Osteocyte (in vitro differentiated cells): Measurements from ENCODE around the gene TMPRSS4. TPM values are rescaled to one million over a fixed set of nuclear protein-coding genes. Genes with fewer than 3 reads are reported as not detected.

Experiments used
- DNase-seq: peaks from one replicate; pipeline ENCODE4 v3.0.0; 2021; ENCODE audit warnings: mixed read lengths; ENCODE audit not compliant: unreplicated experiment; ENCODE audit errors: extremely low spot score
- H3K27ac Mint-ChIP-seq: one replicate; pipeline ENCODE4 v1.8.0; 2021; ENCODE audit warnings: mild to moderate bottlenecking, mixed read lengths; ENCODE audit not compliant: unreplicated experiment
- H3K27me3 Mint-ChIP-seq: one replicate; pipeline ENCODE4 v1.8.0; 2021; ENCODE audit warnings: mixed read lengths; ENCODE audit not compliant: unreplicated experiment
- H3K36me3 Mint-ChIP-seq: one replicate; pipeline ENCODE4 v1.8.0; 2021; ENCODE audit warnings: mixed read lengths; ENCODE audit not compliant: unreplicated experiment
- H3K4me1 Mint-ChIP-seq: one replicate; pipeline ENCODE4 v1.8.0; 2021; ENCODE audit warnings: mixed read lengths; ENCODE audit not compliant: unreplicated experiment
- H3K4me3 Mint-ChIP-seq: one replicate; pipeline ENCODE4 v1.8.0; 2021; ENCODE audit warnings: mild to moderate bottlenecking, moderate library complexity, mixed read lengths; ENCODE audit not compliant: unreplicated experiment
- H3K9me3 Mint-ChIP-seq: one replicate; pipeline ENCODE4 v1.8.0; 2021; ENCODE audit warnings: mixed read lengths; ENCODE audit not compliant: unreplicated experiment
- total RNA-seq: library from RNA; stranded (reverse); gene quantifications from 2 replicates; pipeline ENCODE4 v1.2.1, GENCODE V29; 2021
- TF ChIP-seq, protein P1 (sequence below): fragments of 200-600 bp; sonication (generic); IDR thresholded peaks from 2 replicates; pipeline ENCODE4 v1.5.0; 2021; ENCODE audit warnings: antibody characterized with exemption, mild to moderate bottlenecking, moderate library complexity

The TMPRSS4 gene
- total RNA-seq, 1 donor from 2014 or later, result not detected

DNA sequence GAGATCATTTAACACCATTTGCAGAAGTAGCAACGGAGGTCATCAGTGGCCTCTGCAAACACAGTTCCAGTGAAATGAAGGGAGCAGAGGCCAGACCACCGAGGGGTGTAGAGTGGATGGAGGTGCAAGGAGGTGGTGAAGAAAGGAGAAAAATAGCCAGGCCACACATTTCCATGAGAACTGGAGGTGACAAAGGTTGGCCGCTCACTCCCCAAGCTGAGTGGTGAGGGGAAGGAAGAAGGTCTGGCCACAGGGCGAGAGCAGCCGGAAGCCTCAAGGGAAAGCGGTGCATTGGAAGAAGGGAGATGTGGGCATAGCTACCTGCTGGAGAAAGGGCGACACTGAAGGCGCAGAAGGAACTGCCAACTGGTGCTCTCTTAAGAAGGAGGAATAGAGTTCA is 20.1 kb upstream of the TMPRSS4 start:
- H3K27me3 Mint-ChIP-seq, result peaks cover 4% of the 10 kb centered on the region
- no peaks in the 10 kb centered on the region for H3K4me1 Mint-ChIP-seq
- no peaks in the 10 kb centered on the region for H3K9me3 Mint-ChIP-seq
- no peak overlapping the region for H3K4me3 Mint-ChIP-seq
- TF ChIP-seq, protein P1, sequence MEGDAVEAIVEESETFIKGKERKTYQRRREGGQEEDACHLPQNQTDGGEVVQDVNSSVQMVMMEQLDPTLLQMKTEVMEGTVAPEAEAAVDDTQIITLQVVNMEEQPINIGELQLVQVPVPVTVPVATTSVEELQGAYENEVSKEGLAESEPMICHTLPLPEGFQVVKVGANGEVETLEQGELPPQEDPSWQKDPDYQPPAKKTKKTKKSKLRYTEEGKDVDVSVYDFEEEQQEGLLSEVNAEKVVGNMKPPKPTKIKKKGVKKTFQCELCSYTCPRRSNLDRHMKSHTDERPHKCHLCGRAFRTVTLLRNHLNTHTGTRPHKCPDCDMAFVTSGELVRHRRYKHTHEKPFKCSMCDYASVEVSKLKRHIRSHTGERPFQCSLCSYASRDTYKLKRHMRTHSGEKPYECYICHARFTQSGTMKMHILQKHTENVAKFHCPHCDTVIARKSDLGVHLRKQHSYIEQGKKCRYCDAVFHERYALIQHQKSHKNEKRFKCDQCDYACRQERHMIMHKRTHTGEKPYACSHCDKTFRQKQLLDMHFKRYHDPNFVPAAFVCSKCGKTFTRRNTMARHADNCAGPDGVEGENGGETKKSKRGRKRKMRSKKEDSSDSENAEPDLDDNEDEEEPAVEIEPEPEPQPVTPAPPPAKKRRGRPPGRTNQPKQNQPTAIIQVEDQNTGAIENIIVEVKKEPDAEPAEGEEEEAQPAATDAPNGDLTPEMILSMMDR, result no peak
- no peaks in the 10 kb centered on the region for H3K36me3 Mint-ChIP-seq
- no peak overlapping the region for H3K27ac Mint-ChIP-seq
- DNase-seq, result no peak

DNA sequence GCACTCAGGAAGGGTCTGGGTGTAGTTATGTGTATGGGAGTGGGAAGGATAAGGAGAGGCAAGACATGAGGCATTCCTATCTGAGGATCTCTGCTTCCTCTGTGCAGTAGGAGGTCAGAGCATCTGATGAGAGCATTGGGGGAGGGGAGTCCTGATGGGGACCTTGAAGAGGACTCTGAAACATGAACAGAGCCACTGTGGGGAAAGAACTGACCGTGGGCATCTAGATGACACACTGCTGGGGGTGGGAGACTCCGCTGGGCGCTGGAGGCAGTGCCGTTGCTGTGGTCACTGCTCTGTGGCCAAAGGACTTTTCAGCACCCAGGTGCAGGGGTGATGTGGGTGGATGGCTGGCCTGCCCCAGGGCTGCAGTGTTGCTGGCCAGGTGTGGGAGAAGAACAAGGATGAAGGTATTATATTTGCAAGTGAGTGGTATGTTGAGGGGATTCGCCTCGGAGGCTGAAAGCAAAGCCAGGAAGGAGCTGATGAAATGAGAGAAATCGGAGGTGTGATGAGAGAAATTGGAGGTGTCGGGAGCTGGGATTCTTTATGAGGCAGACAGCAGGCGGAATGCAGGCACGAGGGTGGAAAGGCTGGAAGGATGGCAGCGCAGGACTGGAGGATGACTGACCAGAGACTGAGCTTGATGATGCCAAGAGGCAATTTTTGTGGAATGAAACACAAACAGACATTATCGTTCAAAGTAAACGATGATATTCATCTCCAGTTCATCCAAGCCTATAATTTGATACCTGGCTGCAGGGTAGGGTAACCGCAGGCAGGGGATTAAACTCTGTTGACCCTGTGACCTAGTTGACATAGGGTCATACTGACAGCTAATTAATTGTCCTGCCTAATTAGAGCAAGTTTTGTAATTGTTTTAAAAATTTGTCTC is 19.4 kb upstream of the TMPRSS4 start:
- peaks cover 4% of the 10 kb centered on the region for H3K27me3 Mint-ChIP-seq
- H3K4me1 Mint-ChIP-seq, result no peaks in the 10 kb centered on the region
- H3K4me3 Mint-ChIP-seq, result no peak overlapping the region
- no peaks in the 10 kb centered on the region for H3K9me3 Mint-ChIP-seq
- no peak for DNase-seq
- no peak overlapping the region for H3K27ac Mint-ChIP-seq
- TF ChIP-seq, protein P1, result no peak
- no peaks in the 10 kb centered on the region for H3K36me3 Mint-ChIP-seq

DNA sequence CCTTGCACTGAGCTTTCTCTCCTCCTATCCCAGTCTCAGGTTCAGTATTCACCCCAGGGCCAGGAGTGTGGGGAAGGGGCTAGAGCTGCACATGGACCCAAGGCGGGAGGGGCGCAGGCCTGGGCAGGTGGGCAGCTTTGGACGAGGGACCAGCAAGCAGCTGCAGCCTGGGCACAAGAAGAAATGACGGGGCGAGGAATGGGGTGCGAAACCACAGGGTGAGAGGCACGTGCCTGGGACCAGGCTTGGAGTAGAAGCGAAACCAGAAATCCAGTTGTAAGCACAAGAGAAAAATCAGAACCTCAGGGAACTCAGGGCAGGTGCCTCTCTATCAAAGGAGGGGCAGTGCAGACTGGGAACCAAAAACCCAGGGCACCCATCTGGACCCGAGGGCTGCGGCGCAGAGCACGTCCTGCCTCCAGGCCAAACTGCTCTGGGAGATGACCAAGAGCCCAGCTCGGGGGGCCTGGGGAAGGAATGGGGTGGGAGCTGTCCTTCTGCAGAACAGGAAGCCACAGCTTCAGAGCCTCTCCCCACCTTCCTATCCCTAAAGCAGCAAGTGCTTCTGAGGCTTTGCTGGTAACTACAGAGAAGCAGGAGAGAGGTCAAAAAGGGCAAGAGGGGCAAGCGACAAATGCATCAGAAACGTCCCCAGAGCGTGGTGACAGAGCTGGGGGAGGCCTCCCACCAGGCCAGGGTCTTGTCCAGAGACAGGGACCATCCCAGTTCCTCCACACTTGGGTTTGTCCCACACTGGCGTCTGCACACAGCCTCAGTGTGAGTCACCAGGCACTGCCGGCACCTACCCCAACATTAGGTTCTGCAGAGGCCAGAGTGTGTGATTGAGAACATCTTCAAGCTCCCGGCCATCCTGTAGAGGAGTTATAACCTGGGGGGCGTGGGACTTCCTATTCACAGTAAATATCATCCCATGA is 18.3 kb upstream of the TMPRSS4 start:
- DNase-seq, result no peak
- H3K4me1 Mint-ChIP-seq, result no peaks in the 10 kb centered on the region
- H3K27ac Mint-ChIP-seq, result no peak overlapping the region
- TF ChIP-seq, protein P1, result no peak
- H3K9me3 Mint-ChIP-seq, result no peaks in the 10 kb centered on the region
- H3K36me3 Mint-ChIP-seq, result no peaks in the 10 kb centered on the region
- no peak overlapping the region for H3K4me3 Mint-ChIP-seq
- peaks cover 7% of the 10 kb centered on the region for H3K27me3 Mint-ChIP-seq

DNA sequence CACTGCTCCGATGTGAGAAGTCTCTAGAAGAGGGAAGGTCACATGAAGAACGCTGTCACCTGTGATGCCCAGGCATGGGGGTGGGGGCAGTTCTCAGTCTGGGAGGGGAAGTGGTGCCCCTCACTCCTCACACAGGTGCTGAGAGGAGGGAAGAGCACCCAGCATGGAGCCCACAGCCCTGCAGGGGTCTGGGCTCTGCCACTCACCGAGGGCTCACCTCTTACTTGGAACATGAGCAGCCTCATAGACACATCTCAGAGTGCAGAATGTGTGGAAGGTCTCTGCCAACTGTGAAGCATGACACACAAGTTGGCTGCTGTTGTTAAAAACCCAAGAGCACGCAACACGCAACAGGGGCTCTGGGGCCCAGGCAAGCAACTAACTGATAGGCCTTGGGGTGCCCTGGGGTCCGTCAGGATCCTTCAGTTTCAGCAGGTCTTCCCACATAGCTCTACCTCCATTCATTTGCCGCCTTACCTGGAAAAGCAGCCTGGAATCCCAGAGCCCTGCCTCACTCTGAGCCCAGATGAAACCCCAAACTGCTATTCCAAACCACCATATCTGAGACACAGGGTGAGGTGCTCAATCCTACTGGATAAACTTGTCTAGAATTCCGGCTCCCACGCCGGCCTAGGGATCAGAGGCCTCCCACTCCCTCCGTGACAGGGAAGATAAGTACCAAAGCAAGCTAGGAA is 17.5 kb upstream of the TMPRSS4 start:
- Mint-ChIP-seq H3K4me1 (no peaks in the 10 kb centered on the region), H3K27ac (no peak overlapping the region), H3K27me3 (peaks cover 7% of the 10 kb centered on the region), H3K36me3 (no peaks in the 10 kb centered on the region), H3K4me3 (no peak overlapping the region), H3K9me3 (no peaks in the 10 kb centered on the region)
- TF ChIP-seq, protein P1, result no peak
- DNase-seq, result no peak
